ENCODE measurements around the gene OTUB1.
"Not testable (repeated sequence)": the region's sequence is repeated elsewhere in the genome, so short reads cannot be mapped to it uniquely, and the experiment has no call there.

DNA sequence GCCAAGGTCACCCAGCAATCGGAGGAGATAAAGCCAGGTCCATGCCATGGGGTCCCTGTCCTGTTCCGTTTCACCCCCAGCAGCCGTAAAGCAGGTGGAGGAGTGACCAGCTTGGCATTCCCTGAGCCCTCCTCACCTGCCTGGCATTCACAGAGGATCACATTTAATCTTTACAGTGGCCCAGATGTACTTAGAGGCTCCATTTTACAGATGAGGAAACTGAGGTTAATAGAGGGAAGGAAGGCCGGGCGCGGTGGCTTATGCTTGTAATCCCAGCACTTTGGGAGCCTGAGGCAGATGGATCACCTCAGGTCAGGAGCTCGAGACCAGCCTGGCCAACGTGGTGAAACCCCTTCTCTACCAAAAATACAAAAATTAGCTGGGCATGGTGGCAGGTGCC, 61.1 kb downstream of the OTUB1 start:
- TF ChIP-seq, protein P1, sequence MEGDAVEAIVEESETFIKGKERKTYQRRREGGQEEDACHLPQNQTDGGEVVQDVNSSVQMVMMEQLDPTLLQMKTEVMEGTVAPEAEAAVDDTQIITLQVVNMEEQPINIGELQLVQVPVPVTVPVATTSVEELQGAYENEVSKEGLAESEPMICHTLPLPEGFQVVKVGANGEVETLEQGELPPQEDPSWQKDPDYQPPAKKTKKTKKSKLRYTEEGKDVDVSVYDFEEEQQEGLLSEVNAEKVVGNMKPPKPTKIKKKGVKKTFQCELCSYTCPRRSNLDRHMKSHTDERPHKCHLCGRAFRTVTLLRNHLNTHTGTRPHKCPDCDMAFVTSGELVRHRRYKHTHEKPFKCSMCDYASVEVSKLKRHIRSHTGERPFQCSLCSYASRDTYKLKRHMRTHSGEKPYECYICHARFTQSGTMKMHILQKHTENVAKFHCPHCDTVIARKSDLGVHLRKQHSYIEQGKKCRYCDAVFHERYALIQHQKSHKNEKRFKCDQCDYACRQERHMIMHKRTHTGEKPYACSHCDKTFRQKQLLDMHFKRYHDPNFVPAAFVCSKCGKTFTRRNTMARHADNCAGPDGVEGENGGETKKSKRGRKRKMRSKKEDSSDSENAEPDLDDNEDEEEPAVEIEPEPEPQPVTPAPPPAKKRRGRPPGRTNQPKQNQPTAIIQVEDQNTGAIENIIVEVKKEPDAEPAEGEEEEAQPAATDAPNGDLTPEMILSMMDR (IDR thresholded peaks at IDR 0.05): not testable (repeated sequence)
- TF ChIP-seq POLR2A, POLR2AphosphoS5 (IDR thresholded peaks at IDR 0.05): not testable (repeated sequence)

Data from breast epithelium (tissue), 3 donors.